Measurements from ENCODE around the gene PRPF40B. TPM values are rescaled to one million over a fixed set of nuclear protein-coding genes. Genes with fewer than 3 reads are reported as not detected.

PRPF40B gene
- total RNA-seq, 1 donor from 2014 or later: 7.3 TPM

DNA sequence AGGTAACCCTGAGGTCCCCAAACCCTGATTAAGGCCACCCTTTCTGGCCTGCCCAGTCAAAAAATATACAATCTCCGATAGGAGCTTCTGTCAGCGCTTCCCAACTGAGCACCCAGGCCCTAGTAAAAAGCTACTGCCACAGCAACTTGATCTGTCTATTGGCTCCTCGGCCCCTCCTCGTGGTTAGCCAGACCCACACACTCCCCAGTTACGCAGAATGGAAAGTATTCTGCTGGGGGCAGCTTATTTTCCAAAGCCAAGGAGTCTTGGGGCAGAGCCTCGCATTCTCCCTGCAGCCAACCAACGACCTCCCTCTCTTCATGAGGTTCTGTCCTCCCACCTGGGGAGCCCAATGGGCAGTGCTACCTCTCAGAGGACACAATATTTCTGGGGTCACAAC is 51.8 kb downstream of the PRPF40B start:
- H3K27me3 ChIP-seq (ENCODE audit: control insufficient read depth in 3 of 3, insufficient read depth in 3 of 3, low read length in 3 of 3): no peaks in the 10 kb centered on the region
- no peaks in the 10 kb centered on the region for H3K9me3 ChIP-seq (ENCODE audit: control insufficient read depth in 3 of 3, low read length in 3 of 3)
- peak overlapping the region in 1 of 3 donors; percentile 11 for H3K9ac ChIP-seq (ENCODE audit: low read depth in 1 of 3, low read length in 3 of 3)
- peaks cover 60 to 61% (median 60%) of the 10 kb centered on the region in 3 donors for H3K4me1 ChIP-seq (ENCODE audit: control insufficient read depth in 3 of 3, insufficient read depth in 3 of 3, low read length in 3 of 3)
- peak overlapping the region in 1 of 3 donors; percentile 46 for H3K4me3 ChIP-seq (ENCODE audit: low read length in 3 of 3)
- H3K36me3 ChIP-seq (ENCODE audit: control insufficient read depth in 3 of 3, insufficient read depth in 3 of 3, low read length in 3 of 3): no peaks in the 10 kb centered on the region
- H3K27ac ChIP-seq (ENCODE audit: low read depth, low read length): peak overlapping the region; percentile 96

DNA sequence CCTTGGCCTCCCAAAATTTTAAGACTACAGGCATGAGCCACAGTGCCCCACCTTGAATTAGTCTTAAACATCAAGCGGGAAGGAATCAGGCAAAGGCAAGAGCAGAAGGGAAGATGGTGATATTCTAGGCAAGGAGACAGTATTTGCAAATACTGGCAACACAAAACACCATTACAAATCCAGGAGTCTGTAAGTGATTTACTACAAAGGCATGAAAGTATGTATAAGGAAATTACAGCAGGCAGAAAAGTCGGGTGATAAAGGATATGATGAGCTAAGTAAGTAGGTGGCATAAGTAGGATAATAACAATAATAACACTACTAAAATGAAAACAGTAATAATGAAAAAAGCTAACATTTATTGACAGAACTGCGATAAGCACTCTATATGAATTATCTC is 55.4 kb downstream of the PRPF40B start:
- Histone ChIP-seq H3K27ac (ENCODE audit: low read depth, low read length) (no peak overlapping the region), H3K27me3 (ENCODE audit: control insufficient read depth in 3 of 3, insufficient read depth in 3 of 3, low read length in 3 of 3) (no peaks in the 10 kb centered on the region), H3K9me3 (ENCODE audit: control insufficient read depth in 3 of 3, low read length in 3 of 3) (no peaks in the 10 kb centered on the region), H3K9ac (ENCODE audit: low read depth in 1 of 3, low read length in 3 of 3) (no peak overlapping the region), H3K36me3 (ENCODE audit: control insufficient read depth in 3 of 3, insufficient read depth in 3 of 3, low read length in 3 of 3) (no peaks in the 10 kb centered on the region), H3K4me3 (ENCODE audit: low read length in 3 of 3) (no peak overlapping the region), H3K4me1 (ENCODE audit: control insufficient read depth in 3 of 3, insufficient read depth in 3 of 3, low read length in 3 of 3) (peaks cover 25 to 28% (median 26%) of the 10 kb centered on the region in 3 donors)

DNA sequence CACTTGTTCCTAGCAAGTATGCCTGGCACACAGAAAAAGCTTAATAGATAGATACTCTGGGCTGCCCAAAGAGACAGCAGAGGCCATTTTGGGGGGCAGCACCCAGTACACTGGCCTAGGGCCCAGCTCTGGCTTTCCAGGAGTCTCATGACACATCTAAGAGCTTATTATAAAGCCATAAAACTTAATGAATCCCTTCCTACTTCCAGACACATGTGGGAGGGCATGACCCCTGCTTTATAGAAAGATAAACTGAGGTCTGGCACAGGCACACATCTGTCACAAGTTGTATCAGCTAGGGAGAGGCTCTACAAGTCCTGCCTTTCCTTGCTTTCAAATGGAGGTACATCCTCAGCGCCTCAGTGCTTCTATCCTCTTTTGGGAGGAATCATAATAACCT is 56.7 kb downstream of the PRPF40B start:
- Histone ChIP-seq H3K36me3 (ENCODE audit: control insufficient read depth in 3 of 3, insufficient read depth in 3 of 3, low read length in 3 of 3) (no peaks in the 10 kb centered on the region), H3K4me3 (ENCODE audit: low read length in 3 of 3) (no peak overlapping the region), H3K27me3 (ENCODE audit: control insufficient read depth in 3 of 3, insufficient read depth in 3 of 3, low read length in 3 of 3) (no peaks in the 10 kb centered on the region), H3K4me1 (ENCODE audit: control insufficient read depth in 3 of 3, insufficient read depth in 3 of 3, low read length in 3 of 3) (peaks cover 12 to 16% (median 12%) of the 10 kb centered on the region in 3 donors), H3K9ac (ENCODE audit: low read depth in 1 of 3, low read length in 3 of 3) (no peak overlapping the region), H3K9me3 (ENCODE audit: control insufficient read depth in 3 of 3, low read length in 3 of 3) (no peaks in the 10 kb centered on the region), H3K27ac (ENCODE audit: low read depth, low read length) (no peak overlapping the region)

DNA sequence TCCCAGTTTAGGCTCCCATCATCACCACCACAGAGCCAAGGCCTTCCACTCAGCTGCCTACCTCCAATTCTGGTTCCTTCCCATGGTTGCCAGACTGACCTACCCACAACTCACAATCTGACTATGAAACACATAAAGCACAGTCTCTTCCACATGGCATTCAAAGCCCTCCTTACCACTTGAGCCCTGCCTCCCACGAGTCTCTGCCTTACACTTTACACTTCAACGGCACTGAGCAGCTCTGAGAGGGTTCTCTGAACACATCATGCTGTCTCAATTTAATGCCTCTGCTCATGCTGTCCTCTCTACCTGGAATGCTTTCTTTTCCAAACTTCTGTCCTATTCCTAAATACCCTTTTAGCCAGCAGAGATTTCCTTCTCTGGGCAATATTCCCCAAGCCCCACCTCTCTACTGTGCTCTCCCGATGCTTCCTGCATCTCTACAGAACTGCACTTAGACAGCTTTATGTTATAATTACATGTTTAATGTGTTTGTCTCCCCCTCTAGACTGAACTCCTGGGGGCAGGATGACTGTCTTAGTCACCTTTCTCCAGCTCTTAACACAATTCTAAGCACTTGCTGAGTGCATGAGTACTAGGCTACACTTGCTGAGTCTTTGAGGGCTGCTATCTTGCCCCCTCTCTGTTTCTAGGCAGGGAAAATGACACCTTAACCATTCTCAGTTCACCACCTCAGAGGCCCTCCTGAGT is 60.4 kb downstream of the PRPF40B start:
- H3K27ac ChIP-seq (ENCODE audit: low read depth, low read length): no peak overlapping the region
- no peak overlapping the region for H3K4me3 ChIP-seq (ENCODE audit: low read length in 3 of 3)
- H3K27me3 ChIP-seq (ENCODE audit: control insufficient read depth in 3 of 3, insufficient read depth in 3 of 3, low read length in 3 of 3): no peaks in the 10 kb centered on the region
- peaks cover 0 to 5% (median 2%) of the 10 kb centered on the region in 3 donors for H3K4me1 ChIP-seq (ENCODE audit: control insufficient read depth in 3 of 3, insufficient read depth in 3 of 3, low read length in 3 of 3)
- H3K9me3 ChIP-seq (ENCODE audit: control insufficient read depth in 3 of 3, low read length in 3 of 3): no peaks in the 10 kb centered on the region
- H3K9ac ChIP-seq (ENCODE audit: low read depth in 1 of 3, low read length in 3 of 3): no peak overlapping the region
- H3K36me3 ChIP-seq (ENCODE audit: control insufficient read depth in 3 of 3, insufficient read depth in 3 of 3, low read length in 3 of 3): no peaks in the 10 kb centered on the region

DNA sequence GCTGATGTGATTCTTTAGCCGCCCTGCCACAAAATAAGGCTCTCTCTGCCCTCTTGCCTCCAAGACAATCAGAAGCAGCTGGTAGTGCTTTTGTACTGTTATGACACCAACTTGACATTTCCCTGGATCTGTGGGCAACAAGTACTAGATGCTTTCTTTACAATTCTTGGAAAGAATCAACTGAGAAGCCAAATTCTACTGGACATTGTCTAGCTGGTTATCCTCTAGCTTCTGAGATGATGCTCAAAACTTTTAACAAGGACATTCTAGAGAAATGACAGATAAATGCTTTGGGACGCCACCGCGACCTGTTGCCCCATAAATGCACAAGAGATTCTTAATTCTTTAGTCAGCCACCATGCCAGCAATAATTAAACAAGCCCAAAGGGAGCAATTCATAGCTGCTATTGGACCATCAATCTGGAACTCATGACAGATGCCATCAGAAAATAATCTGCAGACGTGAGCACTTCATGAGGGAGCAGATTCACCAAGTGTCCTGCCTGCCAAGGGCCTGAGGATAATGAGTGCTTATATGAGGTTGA is 61.0 kb downstream of the PRPF40B start:
- no peak overlapping the region for H3K27ac ChIP-seq (ENCODE audit: low read depth, low read length)
- H3K4me1 ChIP-seq (ENCODE audit: control insufficient read depth in 3 of 3, insufficient read depth in 3 of 3, low read length in 3 of 3): peaks cover 0 to 5% (median 4%) of the 10 kb centered on the region in 3 donors
- H3K4me3 ChIP-seq (ENCODE audit: low read length in 3 of 3): no peak overlapping the region
- H3K9ac ChIP-seq (ENCODE audit: low read depth in 1 of 3, low read length in 3 of 3): no peak overlapping the region
- H3K27me3 ChIP-seq (ENCODE audit: control insufficient read depth in 3 of 3, insufficient read depth in 3 of 3, low read length in 3 of 3): no peaks in the 10 kb centered on the region
- H3K36me3 ChIP-seq (ENCODE audit: control insufficient read depth in 3 of 3, insufficient read depth in 3 of 3, low read length in 3 of 3): no peaks in the 10 kb centered on the region
- H3K9me3 ChIP-seq (ENCODE audit: control insufficient read depth in 3 of 3, low read length in 3 of 3): no peaks in the 10 kb centered on the region

DNA sequence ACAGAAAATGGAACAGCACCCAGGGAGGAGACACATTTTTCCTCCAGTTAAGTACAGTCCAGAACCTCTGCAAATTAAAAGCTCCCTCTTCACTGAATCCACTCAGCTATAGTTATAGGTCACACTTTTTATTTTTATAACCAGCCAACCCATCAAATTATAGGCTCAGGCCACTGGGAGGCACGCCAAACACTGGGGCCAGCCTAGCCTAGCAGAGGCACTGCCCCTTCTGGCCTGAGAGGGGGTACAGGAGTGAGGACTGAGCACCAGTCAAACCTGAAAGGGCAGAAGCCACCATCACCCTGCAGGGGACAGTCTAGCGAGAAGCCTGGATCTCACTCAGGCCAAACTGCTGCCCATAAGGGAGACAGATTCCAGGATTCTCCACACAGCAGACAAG is 64.6 kb downstream of the PRPF40B start:
- Histone ChIP-seq H3K9ac (ENCODE audit: low read depth in 1 of 3, low read length in 3 of 3) (no peak overlapping the region), H3K9me3 (ENCODE audit: control insufficient read depth in 3 of 3, low read length in 3 of 3) (no peaks in the 10 kb centered on the region), H3K27me3 (ENCODE audit: control insufficient read depth in 3 of 3, insufficient read depth in 3 of 3, low read length in 3 of 3) (no peaks in the 10 kb centered on the region), H3K4me1 (ENCODE audit: control insufficient read depth in 3 of 3, insufficient read depth in 3 of 3, low read length in 3 of 3) (peaks cover 0 to 5% (median 5%) of the 10 kb centered on the region in 3 donors), H3K4me3 (ENCODE audit: low read length in 3 of 3) (no peak overlapping the region), H3K27ac (ENCODE audit: low read depth, low read length) (no peak overlapping the region), H3K36me3 (ENCODE audit: control insufficient read depth in 3 of 3, insufficient read depth in 3 of 3, low read length in 3 of 3) (no peaks in the 10 kb centered on the region)

DNA sequence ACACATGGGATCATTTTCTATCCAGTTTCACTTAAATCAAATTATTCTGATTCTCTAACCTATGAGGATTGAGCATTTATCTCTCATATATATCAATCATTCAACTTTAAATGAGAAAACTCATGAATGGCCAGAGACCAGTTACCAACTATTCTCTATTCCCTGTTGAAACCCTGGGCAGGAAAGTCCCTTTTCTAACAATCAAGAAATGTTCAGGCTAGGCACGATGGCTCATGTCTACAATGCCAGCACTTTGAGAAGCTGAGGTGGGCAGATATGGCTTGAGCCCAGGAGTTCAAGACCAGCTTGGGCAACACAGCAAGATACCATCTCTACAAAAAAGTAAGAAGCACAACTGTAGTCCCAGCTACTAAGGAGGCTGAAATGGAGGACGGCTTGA is 65.9 kb downstream of the PRPF40B start:
- H3K4me1 ChIP-seq (ENCODE audit: control insufficient read depth in 3 of 3, insufficient read depth in 3 of 3, low read length in 3 of 3): peaks cover 0 to 5% (median 0%) of the 10 kb centered on the region in 3 donors
- no peak overlapping the region for H3K27ac ChIP-seq (ENCODE audit: low read depth, low read length)

DNA sequence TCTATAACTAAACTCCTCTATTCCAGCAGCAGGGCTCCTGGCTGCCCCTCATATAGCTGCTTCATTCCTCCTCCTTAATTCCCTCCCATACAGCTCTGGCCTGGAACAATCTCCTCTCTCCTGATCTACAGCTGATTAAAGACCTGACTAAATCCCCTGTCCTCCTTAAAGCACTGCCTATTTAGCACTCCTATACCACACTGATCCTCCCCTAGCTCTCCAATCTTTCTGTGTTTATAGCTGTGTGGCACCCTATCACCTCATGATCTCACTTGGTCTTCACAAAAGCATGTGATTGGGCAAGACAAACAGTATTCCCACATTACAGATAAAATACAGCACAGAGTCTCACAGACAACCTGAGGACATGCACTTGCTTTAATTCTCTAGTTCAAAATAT is 66.4 kb downstream of the PRPF40B start:
- no peaks in the 10 kb centered on the region for H3K9me3 ChIP-seq (ENCODE audit: control insufficient read depth in 3 of 3, low read length in 3 of 3)
- H3K27me3 ChIP-seq (ENCODE audit: control insufficient read depth in 3 of 3, insufficient read depth in 3 of 3, low read length in 3 of 3): no peaks in the 10 kb centered on the region
- H3K36me3 ChIP-seq (ENCODE audit: control insufficient read depth in 3 of 3, insufficient read depth in 3 of 3, low read length in 3 of 3): no peaks in the 10 kb centered on the region
- peaks cover 0 to 5% (median 0%) of the 10 kb centered on the region in 3 donors for H3K4me1 ChIP-seq (ENCODE audit: control insufficient read depth in 3 of 3, insufficient read depth in 3 of 3, low read length in 3 of 3)
- H3K4me3 ChIP-seq (ENCODE audit: low read length in 3 of 3): no peak overlapping the region
- H3K27ac ChIP-seq (ENCODE audit: low read depth, low read length): no peak overlapping the region
- H3K9ac ChIP-seq (ENCODE audit: low read depth in 1 of 3, low read length in 3 of 3): no peak overlapping the region

More for the DNA sequence above, 65.9 kb downstream of the PRPF40B start:
- Histone ChIP-seq H3K9me3 (ENCODE audit: control insufficient read depth in 3 of 3, low read length in 3 of 3) (no peaks in the 10 kb centered on the region), H3K9ac (ENCODE audit: low read depth in 1 of 3, low read length in 3 of 3) (no peak overlapping the region), H3K27me3 (ENCODE audit: control insufficient read depth in 3 of 3, insufficient read depth in 3 of 3, low read length in 3 of 3) (no peaks in the 10 kb centered on the region), H3K36me3 (ENCODE audit: control insufficient read depth in 3 of 3, insufficient read depth in 3 of 3, low read length in 3 of 3) (no peaks in the 10 kb centered on the region), H3K4me3 (ENCODE audit: low read length in 3 of 3) (no peak overlapping the region)

DNA sequence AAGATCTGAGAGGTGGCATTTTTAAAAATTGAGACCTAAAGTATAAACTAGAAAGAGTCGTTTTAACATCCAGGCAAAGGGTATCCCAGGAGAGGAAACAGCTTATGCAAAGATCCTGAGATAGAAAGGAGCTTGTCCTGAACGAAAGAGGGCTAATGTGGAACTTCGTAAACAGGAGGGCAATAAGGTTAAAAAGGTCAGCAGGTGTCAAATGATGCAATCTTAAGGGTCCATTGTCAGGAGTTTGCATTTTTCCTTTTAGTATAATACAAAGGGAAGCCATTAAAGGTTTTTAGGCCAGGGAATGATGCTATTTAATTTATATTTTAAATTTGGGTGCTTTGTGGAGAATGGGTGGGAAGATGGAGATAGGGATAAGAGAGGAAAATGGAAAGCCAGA is 69.5 kb downstream of the PRPF40B start:
- Histone ChIP-seq H3K4me1 (ENCODE audit: control insufficient read depth in 3 of 3, insufficient read depth in 3 of 3, low read length in 3 of 3) (peaks cover 0 to 8% (median 4%) of the 10 kb centered on the region in 3 donors), H3K9me3 (ENCODE audit: control insufficient read depth in 3 of 3, low read length in 3 of 3) (no peaks in the 10 kb centered on the region), H3K36me3 (ENCODE audit: control insufficient read depth in 3 of 3, insufficient read depth in 3 of 3, low read length in 3 of 3) (no peaks in the 10 kb centered on the region), H3K27ac (ENCODE audit: low read depth, low read length) (no peak overlapping the region), H3K4me3 (ENCODE audit: low read length in 3 of 3) (no peak overlapping the region), H3K27me3 (ENCODE audit: control insufficient read depth in 3 of 3, insufficient read depth in 3 of 3, low read length in 3 of 3) (no peaks in the 10 kb centered on the region), H3K9ac (ENCODE audit: low read depth in 1 of 3, low read length in 3 of 3) (no peak overlapping the region)

DNA sequence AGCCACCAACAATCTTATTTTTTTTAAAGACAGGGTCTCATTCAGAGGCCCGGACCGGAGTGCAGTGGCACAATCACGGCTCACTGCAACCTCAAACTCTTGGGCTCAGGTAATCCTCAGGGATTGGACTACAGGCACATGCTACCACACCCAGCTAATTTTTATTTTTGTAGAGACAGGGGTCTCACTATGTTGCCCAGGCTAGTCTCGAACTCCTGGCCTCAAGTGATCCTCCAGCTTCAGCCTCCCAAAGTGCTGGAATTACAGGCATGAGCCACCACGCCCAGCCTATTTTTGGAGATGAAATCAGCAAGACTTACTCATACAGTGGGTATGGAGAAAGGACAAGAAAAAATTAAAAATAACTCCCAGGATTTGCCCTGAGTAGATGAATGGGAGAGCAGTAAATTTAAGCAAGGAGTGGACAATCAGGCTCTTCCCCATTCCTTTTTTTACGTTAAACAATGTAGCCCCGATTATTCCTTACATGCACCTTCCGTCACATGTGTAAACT is 70.6 kb downstream of the PRPF40B start:
- H3K27me3 ChIP-seq (ENCODE audit: control insufficient read depth in 3 of 3, insufficient read depth in 3 of 3, low read length in 3 of 3): no peaks in the 10 kb centered on the region
- H3K9me3 ChIP-seq (ENCODE audit: control insufficient read depth in 3 of 3, low read length in 3 of 3): no peaks in the 10 kb centered on the region
- no peak overlapping the region for H3K27ac ChIP-seq (ENCODE audit: low read depth, low read length)
- peaks cover 10 to 17% (median 16%) of the 10 kb centered on the region in 3 donors for H3K4me1 ChIP-seq (ENCODE audit: control insufficient read depth in 3 of 3, insufficient read depth in 3 of 3, low read length in 3 of 3)
- H3K36me3 ChIP-seq (ENCODE audit: control insufficient read depth in 3 of 3, insufficient read depth in 3 of 3, low read length in 3 of 3): no peaks in the 10 kb centered on the region
- H3K4me3 ChIP-seq (ENCODE audit: low read length in 3 of 3): no peak overlapping the region
- no peak overlapping the region for H3K9ac ChIP-seq (ENCODE audit: low read depth in 1 of 3, low read length in 3 of 3)

Data from skeletal muscle tissue (tissue), 4 donors.